Trophoblast cell (in vitro differentiated cells and primary cell): ENCODE data around the gene AGPS.

Experiments
- DNase-seq, 2 donors: peaks; one replicate each; pipeline ENCODE4 v3.0.0-alpha.2; 2016
- H2AFZ ChIP-seq: 2 replicates; pipeline ENCODE4 v1.6.1; 2013; ENCODE audit warnings: low read length, moderate library complexity, mild to moderate bottlenecking; ENCODE audit not compliant: insufficient read depth, poor library complexity
- H2AK5ac ChIP-seq: 2 replicates; pipeline ENCODE4 v1.6.1; 2013; ENCODE audit warnings: mild to moderate bottlenecking, low read length
- H2BK120ac ChIP-seq: 2 replicates; pipeline ENCODE4 v1.6.1; 2013; ENCODE audit warnings: low read length, mild to moderate bottlenecking, moderate library complexity; ENCODE audit not compliant: insufficient read depth, poor library complexity
- H2BK12ac ChIP-seq: 2 replicates; pipeline ENCODE4 v1.6.1; 2013; ENCODE audit warnings: mild to moderate bottlenecking, low read length, moderate library complexity
- H2BK5ac ChIP-seq: 2 replicates; pipeline ENCODE4 v1.6.1; 2013; ENCODE audit warnings: low read length, low read depth, moderate library complexity, mild to moderate bottlenecking; ENCODE audit not compliant: poor library complexity
- H3K14ac ChIP-seq: 2 replicates; pipeline ENCODE4 v1.6.1; 2013; ENCODE audit warnings: mild to moderate bottlenecking, low read length
- H3K18ac ChIP-seq: 2 replicates; pipeline ENCODE4 v1.6.1; 2013; ENCODE audit warnings: mild to moderate bottlenecking, low read length
- H3K23ac ChIP-seq: 2 replicates; pipeline ENCODE4 v1.6.1; 2013; ENCODE audit warnings: low read length
- H3K27ac ChIP-seq: 2 replicates; pipeline ENCODE4 v1.5.1; 2013; ENCODE audit warnings: low read depth, mild to moderate bottlenecking, inconsistent platforms, low read length, moderate library complexity
- H3K27me3 ChIP-seq: 2 replicates; pipeline ENCODE4 v1.6.1; 2013; ENCODE audit warnings: inconsistent platforms, mild to moderate bottlenecking, low read length, moderate library complexity; ENCODE audit not compliant: insufficient read depth
- H3K36me3 ChIP-seq, 2 experiments: 1 replicate in 1 of 2; 2 replicates in 1 of 2; pipeline ENCODE4 v1.6.1; 2013; ENCODE audit warnings: low read length in 2 of 2, mild to moderate bottlenecking in 2 of 2, moderate library complexity in 1 of 2; ENCODE audit not compliant: insufficient read depth in 2 of 2, control insufficient read depth in 1 of 2
- H3K4ac ChIP-seq: 2 replicates; pipeline ENCODE4 v1.6.1; 2013; ENCODE audit warnings: low read depth, mild to moderate bottlenecking, low read length, moderate library complexity
- H3K4me1 ChIP-seq, 2 experiments: 1 replicate in 1 of 2; 2 replicates in 1 of 2; pipeline ENCODE4 v1.6.1; 2013; ENCODE audit warnings: low read length in 2 of 2, mild to moderate bottlenecking in 2 of 2, moderate library complexity in 1 of 2; ENCODE audit not compliant: insufficient read depth in 2 of 2, control insufficient read depth in 1 of 2
- H3K4me2 ChIP-seq: 2 replicates; pipeline ENCODE4 v1.6.1; 2013; ENCODE audit warnings: inconsistent platforms, mild to moderate bottlenecking, low read length, moderate library complexity
- H3K4me3 ChIP-seq: 2 replicates; pipeline ENCODE4 v1.5.1; 2013; ENCODE audit warnings: mild to moderate bottlenecking, low read depth, low read length, inconsistent platforms
- H3K79me1 ChIP-seq: one replicate; pipeline ENCODE4 v1.6.1; 2013; ENCODE audit warnings: low read length
- H3K79me2 ChIP-seq: 2 replicates; pipeline ENCODE4 v1.6.1; 2013; ENCODE audit warnings: low read length, mild to moderate bottlenecking; ENCODE audit not compliant: control insufficient read depth, insufficient read depth, poor library complexity
- H3K9ac ChIP-seq: 2 replicates; pipeline ENCODE4 v1.6.1; 2013; ENCODE audit warnings: mild to moderate bottlenecking, low read length
- H3K9me3 ChIP-seq: 2 replicates; pipeline ENCODE4 v1.6.1; 2013; ENCODE audit warnings: low read depth, mild to moderate bottlenecking, control low read depth, inconsistent platforms, low read length; ENCODE audit not compliant: insufficient read depth
- H4K12ac ChIP-seq: 2 replicates; pipeline ENCODE4 v1.6.1; 2013; ENCODE audit warnings: low read depth, mild to moderate bottlenecking, low read length, moderate library complexity
- H4K8ac ChIP-seq: 2 replicates; pipeline ENCODE4 v1.6.1; 2013; ENCODE audit warnings: low read depth, mild to moderate bottlenecking, low read length, moderate library complexity
- H4K91ac ChIP-seq: one replicate; pipeline ENCODE4 v1.6.1; 2013; ENCODE audit warnings: low read depth, mild to moderate bottlenecking, low read length, moderate library complexity
- WGBS: extraction: QIAGEN DNeasy Blood & Tissue Kit; methylation state at CpG from one replicate; pipeline ENCODE4 v1.1.7; 2013; ENCODE audit warnings: missing lambda C conversion rate; ENCODE audit not compliant: insufficient read length, insufficient coverage; ENCODE audit errors: extremely low coverage; 5-methylcytosine and 5-hydroxymethylcytosine counted together

Gene AGPS

DNA sequence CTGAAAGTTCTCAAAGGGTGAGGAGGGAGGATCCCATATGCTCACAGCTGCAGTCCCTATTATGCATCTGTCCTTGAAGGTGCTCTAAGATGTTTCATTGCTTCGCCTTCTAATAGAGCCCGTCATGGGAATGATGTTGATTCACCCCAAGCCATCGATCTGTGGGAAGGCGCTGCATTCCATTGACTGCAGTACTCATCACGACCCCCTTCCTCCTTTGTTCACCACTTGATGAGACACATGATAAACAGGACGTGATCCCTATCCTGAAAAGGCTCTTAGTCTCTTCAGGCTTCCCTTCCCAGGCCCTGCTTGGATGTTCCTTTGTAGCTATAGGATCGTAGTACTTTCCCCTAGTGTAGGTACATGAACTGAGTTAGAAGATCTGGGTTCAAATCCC is 181.8 kb downstream of the AGPS start:
- no peaks in the 10 kb centered on the region for H3K79me1 ChIP-seq
- DNase-seq: no peak
- H4K91ac ChIP-seq: no peak overlapping the region
- H2BK12ac ChIP-seq: no peak overlapping the region
- H3K79me2 ChIP-seq: no peaks in the 10 kb centered on the region
- H3K27ac ChIP-seq: no peak overlapping the region
- H3K4me2 ChIP-seq: no peak overlapping the region
- no peak overlapping the region for H2AFZ ChIP-seq
- no peaks in the 10 kb centered on the region for H3K9me3 ChIP-seq
- H3K27me3 ChIP-seq: no peaks in the 10 kb centered on the region
- H3K18ac ChIP-seq: no peak overlapping the region
- no peak overlapping the region for H4K8ac ChIP-seq
- no peak overlapping the region for H3K14ac ChIP-seq
- no peaks in the 10 kb centered on the region for H3K36me3 ChIP-seq
- no peak overlapping the region for H3K23ac ChIP-seq
- H3K4me3 ChIP-seq: peak overlapping the region; percentile 15
- no peak overlapping the region for H3K4ac ChIP-seq
- no peaks in the 10 kb centered on the region for H3K4me1 ChIP-seq
- WGBS: no CpG with 5 or more reads among the region's 7 CpGs
- no peak overlapping the region for H4K12ac ChIP-seq
- no peak overlapping the region for H2BK5ac ChIP-seq
- H2BK120ac ChIP-seq: no peak overlapping the region
- no peak overlapping the region for H2AK5ac ChIP-seq
- no peak overlapping the region for H3K9ac ChIP-seq

DNA sequence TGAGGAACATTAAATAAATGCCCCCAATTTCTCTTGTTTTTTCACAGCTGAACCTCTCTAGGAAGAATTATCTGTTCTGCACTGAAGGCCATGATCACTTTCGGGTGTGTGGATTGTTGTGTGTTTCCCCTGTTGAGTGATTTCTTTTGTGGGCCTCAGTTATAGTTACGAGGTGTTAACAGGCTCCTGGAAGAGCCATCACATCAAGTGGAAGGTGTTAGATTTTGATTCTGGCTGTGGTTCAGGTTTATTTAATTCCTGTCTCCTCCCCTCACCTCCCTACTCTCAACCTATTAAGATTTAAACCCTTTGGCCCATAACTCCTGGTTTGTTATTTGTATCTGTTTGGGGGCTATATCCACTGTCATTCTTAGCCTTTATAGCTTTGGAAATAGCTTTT is 182.8 kb downstream of the AGPS start:
- Histone ChIP-seq H3K9ac (no peak overlapping the region), H3K14ac (no peak overlapping the region), H3K23ac (no peak overlapping the region), H2BK12ac (no peak overlapping the region), H2BK120ac (no peak overlapping the region), H3K36me3 (no peaks in the 10 kb centered on the region), H3K4ac (no peak overlapping the region), H3K4me2 (no peak overlapping the region), H2BK5ac (no peak overlapping the region), H3K79me2 (no peaks in the 10 kb centered on the region), H3K27me3 (no peaks in the 10 kb centered on the region), H4K91ac (no peak overlapping the region), H3K79me1 (no peaks in the 10 kb centered on the region), H2AFZ (no peak overlapping the region), H4K12ac (no peak overlapping the region), H2AK5ac (no peak overlapping the region), H3K4me1 (no peaks in the 10 kb centered on the region), H4K8ac (no peak overlapping the region), H3K9me3 (no peaks in the 10 kb centered on the region), H3K27ac (no peak overlapping the region), H3K4me3 (no peak overlapping the region), H3K18ac (no peak overlapping the region)
- no CpG with 5 or more reads among the region's 2 CpGs for WGBS
- DNase-seq: no peak

DNA sequence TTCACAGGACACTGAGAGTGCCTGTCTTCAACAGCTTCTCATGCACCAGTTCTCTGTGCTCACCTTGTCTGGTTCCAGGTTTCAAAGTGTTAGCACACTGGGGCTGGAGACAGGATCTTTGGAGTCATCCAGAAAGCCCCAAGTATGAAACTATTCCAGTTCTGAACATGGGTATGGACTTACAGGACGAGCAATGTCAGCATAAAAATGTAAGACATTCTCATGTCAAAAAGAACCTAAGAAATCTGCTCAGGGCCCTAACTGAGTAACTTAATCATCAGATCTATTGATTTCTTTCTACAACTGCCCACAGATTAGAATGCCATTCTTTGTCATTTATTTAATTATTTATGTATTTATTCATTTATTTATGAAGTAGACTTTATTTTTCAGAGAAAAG is 184.5 kb downstream of the AGPS start:
- no peak overlapping the region for H3K23ac ChIP-seq
- H3K27ac ChIP-seq: no peak overlapping the region
- H4K91ac ChIP-seq: no peak overlapping the region
- H3K36me3 ChIP-seq: no peaks in the 10 kb centered on the region
- no peak overlapping the region for H3K4ac ChIP-seq
- H3K27me3 ChIP-seq: no peaks in the 10 kb centered on the region
- no peak overlapping the region for H2BK5ac ChIP-seq
- H4K12ac ChIP-seq: no peak overlapping the region
- H2AFZ ChIP-seq: no peak overlapping the region
- H3K18ac ChIP-seq: no peak overlapping the region
- WGBS: no CpG with 5 or more reads among the region's 1 CpG
- H3K14ac ChIP-seq: no peak overlapping the region
- no peak overlapping the region for H2AK5ac ChIP-seq
- H3K4me1 ChIP-seq: no peaks in the 10 kb centered on the region
- H3K9me3 ChIP-seq: no peaks in the 10 kb centered on the region
- no peak for DNase-seq
- H4K8ac ChIP-seq: no peak overlapping the region
- H2BK120ac ChIP-seq: no peak overlapping the region
- H3K4me3 ChIP-seq: no peak overlapping the region
- no peak overlapping the region for H3K9ac ChIP-seq
- H3K79me1 ChIP-seq: no peaks in the 10 kb centered on the region
- no peak overlapping the region for H2BK12ac ChIP-seq
- H3K4me2 ChIP-seq: no peak overlapping the region
- H3K79me2 ChIP-seq: no peaks in the 10 kb centered on the region

DNA sequence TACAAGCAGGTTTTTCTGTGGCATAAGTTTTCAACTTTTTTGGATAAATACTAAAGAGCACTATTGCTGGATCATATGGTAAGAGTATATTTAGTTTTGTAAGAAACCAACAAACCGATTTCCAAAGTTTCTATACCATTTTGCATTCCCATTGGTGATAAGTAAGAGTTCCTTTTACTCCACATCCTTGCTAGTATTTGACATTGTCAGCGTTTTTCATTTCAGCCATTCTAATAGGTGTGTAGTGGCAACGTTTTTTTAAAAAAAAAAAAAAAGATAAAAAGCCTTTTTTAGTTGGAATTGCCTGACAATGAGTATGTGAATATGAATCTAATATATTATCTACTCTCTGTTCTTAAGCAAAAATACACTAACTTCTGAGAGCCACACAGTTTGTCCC is 185.9 kb downstream of the AGPS start:
- Histone ChIP-seq H2BK5ac (no peak overlapping the region), H2BK12ac (no peak overlapping the region), H3K36me3 (no peaks in the 10 kb centered on the region), H3K4me2 (no peak overlapping the region), H3K79me2 (no peaks in the 10 kb centered on the region), H3K27me3 (no peaks in the 10 kb centered on the region), H2AFZ (no peak overlapping the region), H3K79me1 (no peaks in the 10 kb centered on the region), H3K14ac (no peak overlapping the region), H3K4me3 (no peak overlapping the region), H3K4me1 (no peaks in the 10 kb centered on the region), H2BK120ac (no peak overlapping the region), H2AK5ac (no peak overlapping the region), H3K27ac (no peak overlapping the region), H4K91ac (no peak overlapping the region), H4K12ac (no peak overlapping the region), H3K4ac (no peak overlapping the region), H3K18ac (no peak overlapping the region), H4K8ac (no peak overlapping the region), H3K9me3 (no peaks in the 10 kb centered on the region), H3K9ac (no peak overlapping the region), H3K23ac (no peak overlapping the region)
- DNase-seq: no peak
- WGBS: no CpG with 5 or more reads among the region's 3 CpGs
